LNCAP (cell line): Measurements from ENCODE around the gene CDH4.

ENCODE experiments used
- TF ChIP-seq, protein P1 (sequence below): fragments of 450-650 bp; IDR thresholded peaks from 2 replicates; pipeline ENCODE4 v1.5.1; 2017; ENCODE audit warnings: mild to moderate bottlenecking

The CDH4 gene

GRCh38 chr20:61220131-61220530, 31.9 kb upstream of the CDH4 start:
- TF ChIP-seq, protein P1, sequence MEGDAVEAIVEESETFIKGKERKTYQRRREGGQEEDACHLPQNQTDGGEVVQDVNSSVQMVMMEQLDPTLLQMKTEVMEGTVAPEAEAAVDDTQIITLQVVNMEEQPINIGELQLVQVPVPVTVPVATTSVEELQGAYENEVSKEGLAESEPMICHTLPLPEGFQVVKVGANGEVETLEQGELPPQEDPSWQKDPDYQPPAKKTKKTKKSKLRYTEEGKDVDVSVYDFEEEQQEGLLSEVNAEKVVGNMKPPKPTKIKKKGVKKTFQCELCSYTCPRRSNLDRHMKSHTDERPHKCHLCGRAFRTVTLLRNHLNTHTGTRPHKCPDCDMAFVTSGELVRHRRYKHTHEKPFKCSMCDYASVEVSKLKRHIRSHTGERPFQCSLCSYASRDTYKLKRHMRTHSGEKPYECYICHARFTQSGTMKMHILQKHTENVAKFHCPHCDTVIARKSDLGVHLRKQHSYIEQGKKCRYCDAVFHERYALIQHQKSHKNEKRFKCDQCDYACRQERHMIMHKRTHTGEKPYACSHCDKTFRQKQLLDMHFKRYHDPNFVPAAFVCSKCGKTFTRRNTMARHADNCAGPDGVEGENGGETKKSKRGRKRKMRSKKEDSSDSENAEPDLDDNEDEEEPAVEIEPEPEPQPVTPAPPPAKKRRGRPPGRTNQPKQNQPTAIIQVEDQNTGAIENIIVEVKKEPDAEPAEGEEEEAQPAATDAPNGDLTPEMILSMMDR = no peak

GRCh38 chr20:61220626-61221325, 31.3 kb upstream of the CDH4 start:
- TF ChIP-seq, protein P1 = no peak

DNA sequence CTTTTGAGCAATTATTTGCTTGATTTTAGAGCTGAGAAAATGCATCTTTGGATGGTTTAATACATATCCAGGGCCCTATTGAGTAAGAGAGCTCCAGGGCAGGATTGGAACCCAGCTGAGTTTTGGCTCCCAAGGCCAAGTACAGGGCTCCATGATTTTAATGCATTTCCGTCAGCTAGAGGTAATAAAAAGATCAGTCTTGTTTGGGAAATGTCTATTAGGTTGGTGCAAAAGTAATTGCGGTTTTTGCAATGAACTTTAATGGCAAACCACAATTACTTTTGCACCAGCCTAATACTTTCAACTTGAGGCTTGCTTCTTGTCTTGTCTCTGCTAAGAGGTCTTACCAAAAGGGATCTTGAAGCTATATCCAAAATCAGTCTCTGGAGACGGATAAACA, 29.4 kb upstream of the CDH4 start:
- TF ChIP-seq, protein P1 = no peak

DNA sequence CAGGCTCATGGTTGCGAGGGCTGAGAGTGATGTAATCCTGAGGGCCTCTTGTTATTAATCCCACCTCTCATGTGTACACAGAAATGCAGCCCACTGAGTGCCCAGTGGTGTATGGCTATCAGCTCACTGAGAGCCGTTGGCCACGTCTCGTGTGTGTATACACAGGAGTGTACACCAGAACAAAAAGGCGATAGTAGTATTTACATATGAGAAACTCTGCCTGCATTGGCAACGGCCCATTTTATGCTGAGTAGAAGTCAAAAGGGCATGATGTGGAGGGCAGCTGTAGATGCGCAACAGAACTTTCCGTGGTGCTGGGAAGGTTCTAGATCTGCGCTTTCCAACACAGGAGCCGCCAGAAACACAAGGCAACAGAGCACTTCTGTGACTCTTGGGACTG, 28.9 kb upstream of the CDH4 start:
- TF ChIP-seq, protein P1 = no peak

- TF ChIP-seq, protein P1 = no peak
These were observed 21.9 kb upstream of the CDH4 start for GRCh38 chr20:61230166-61230565.

DNA sequence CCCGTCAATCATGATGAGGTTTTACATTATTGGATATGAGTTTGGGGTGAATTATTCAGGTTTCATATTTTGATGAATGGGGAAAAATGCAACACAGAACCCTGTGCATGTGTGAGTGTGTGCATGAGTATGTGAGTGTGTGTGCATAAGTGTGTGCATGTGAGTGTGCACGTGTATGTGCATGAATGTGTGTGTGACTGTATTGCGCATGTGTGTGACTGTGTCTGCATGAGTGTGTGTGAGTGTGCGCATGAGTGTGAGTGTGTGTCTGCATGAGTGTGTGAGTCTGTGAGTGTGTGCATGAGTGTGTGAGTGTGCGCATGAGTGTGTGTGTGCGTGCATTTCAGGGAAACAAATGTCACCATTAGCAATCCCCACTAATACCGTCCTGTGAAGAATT, 18.5 kb upstream of the CDH4 start:
- TF ChIP-seq, protein P1 = no peak

GRCh38 chr20:61234224-61234890, 17.7 kb upstream of the CDH4 start:
- TF ChIP-seq, protein P1 = no peak
